ENCODE results near the gene SETD2.
"Not testable (repeated sequence)": the region's sequence is repeated elsewhere in the genome, so short reads cannot be mapped to it uniquely, and the experiment has no call there.

SETD2 gene

DNA sequence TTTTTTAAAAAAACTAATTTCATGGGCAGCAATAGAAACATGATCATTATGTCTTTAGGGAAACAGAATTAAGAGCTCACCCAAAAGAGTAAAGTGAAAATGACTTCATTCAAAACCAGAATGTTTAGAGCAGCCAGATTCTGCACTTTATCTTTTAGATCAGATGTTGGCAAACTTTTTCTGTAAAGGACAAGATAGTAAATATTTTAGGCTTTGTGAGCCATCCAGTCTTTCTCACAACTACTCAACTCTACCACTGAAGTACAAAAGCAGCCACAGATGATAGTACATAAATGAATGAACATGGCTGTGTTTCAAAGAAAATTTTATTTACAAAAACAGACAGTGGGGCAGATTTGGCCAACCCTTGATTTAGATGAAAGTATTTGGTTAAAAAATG is 84.5 kb downstream of the SETD2 start:
- no peak for DNase-seq (ENCODE audit: low read depth)
- no peak overlapping the region for H3K4me3 ChIP-seq (ENCODE audit: low read depth, low read length)
- TF ChIP-seq, protein P1, sequence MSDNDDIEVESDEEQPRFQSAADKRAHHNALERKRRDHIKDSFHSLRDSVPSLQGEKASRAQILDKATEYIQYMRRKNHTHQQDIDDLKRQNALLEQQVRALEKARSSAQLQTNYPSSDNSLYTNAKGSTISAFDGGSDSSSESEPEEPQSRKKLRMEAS (IDR thresholded peaks at IDR 0.05; ENCODE audit: low read depth, low read length), result no peak
- no peak for TF ChIP-seq POLR2A (IDR thresholded peaks at IDR 0.05; ENCODE audit: extremely low read depth, insufficient read length)
- no peak for TF ChIP-seq MYC (IDR thresholded peaks at IDR 0.05; ENCODE audit: low read depth, low read length)
- TF ChIP-seq, protein P2, sequence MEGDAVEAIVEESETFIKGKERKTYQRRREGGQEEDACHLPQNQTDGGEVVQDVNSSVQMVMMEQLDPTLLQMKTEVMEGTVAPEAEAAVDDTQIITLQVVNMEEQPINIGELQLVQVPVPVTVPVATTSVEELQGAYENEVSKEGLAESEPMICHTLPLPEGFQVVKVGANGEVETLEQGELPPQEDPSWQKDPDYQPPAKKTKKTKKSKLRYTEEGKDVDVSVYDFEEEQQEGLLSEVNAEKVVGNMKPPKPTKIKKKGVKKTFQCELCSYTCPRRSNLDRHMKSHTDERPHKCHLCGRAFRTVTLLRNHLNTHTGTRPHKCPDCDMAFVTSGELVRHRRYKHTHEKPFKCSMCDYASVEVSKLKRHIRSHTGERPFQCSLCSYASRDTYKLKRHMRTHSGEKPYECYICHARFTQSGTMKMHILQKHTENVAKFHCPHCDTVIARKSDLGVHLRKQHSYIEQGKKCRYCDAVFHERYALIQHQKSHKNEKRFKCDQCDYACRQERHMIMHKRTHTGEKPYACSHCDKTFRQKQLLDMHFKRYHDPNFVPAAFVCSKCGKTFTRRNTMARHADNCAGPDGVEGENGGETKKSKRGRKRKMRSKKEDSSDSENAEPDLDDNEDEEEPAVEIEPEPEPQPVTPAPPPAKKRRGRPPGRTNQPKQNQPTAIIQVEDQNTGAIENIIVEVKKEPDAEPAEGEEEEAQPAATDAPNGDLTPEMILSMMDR (IDR thresholded peaks at IDR 0.05; ENCODE audit: low read depth, low read length), result no peak

DNA sequence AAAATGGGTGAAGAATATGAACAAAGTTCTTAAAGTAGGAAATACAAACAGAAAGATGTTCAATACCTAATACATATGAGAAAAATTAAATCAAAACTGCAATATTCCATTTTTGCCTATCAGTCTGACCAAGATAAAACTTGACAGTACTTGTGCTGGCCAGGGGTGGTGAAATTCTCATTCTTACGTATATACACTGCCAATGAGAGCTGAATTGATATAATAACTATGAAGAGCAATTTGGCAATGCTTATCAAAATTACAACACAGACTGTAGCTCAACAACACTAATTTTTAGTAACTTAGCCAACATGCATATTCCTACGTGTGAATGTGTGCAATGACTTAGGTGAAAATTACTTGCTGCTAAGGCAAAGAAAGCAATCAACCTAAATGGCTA is 90.2 kb downstream of the SETD2 start:
- H3K4me3 ChIP-seq (ENCODE audit: low read depth, low read length), result no peak overlapping the region
- no peak for DNase-seq (ENCODE audit: low read depth)
- TF ChIP-seq, protein P2 (IDR thresholded peaks at IDR 0.05; ENCODE audit: low read depth, low read length), result no peak
- TF ChIP-seq, protein P1 (IDR thresholded peaks at IDR 0.05; ENCODE audit: low read depth, low read length), result no peak
- TF ChIP-seq POLR2A (IDR thresholded peaks at IDR 0.05; ENCODE audit: extremely low read depth, insufficient read length) (no peak), MYC (IDR thresholded peaks at IDR 0.05; ENCODE audit: low read depth, low read length) (no peak)

DNA sequence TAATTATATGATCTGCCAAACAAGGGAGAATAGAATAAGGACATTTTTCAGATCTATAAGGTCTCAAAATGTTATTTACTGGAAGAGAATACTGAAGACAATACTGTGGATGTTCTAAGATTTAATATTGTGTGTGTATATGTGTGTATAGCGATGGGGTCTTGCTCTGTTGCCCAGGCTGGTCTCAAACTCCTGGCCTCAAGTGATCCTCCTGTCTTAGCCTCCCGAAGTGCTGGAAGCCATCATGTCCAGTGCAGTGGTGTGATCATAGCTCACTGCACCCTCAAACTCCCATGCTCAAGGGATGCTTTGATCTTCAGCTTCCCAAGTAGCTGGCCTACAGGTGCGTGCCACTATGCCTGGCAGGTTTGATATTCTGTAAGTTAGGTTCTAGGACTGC is 93.1 kb downstream of the SETD2 start:
- no peak overlapping the region for H3K4me3 ChIP-seq (ENCODE audit: low read depth, low read length)
- DNase-seq (ENCODE audit: low read depth), result no peak
- no peak for TF ChIP-seq POLR2A (IDR thresholded peaks at IDR 0.05; ENCODE audit: extremely low read depth, insufficient read length)
- TF ChIP-seq, protein P2 (IDR thresholded peaks at IDR 0.05; ENCODE audit: low read depth, low read length), result no peak
- no peak for TF ChIP-seq MYC (IDR thresholded peaks at IDR 0.05; ENCODE audit: low read depth, low read length)
- TF ChIP-seq, protein P1 (IDR thresholded peaks at IDR 0.05; ENCODE audit: low read depth, low read length), result no peak

DNA sequence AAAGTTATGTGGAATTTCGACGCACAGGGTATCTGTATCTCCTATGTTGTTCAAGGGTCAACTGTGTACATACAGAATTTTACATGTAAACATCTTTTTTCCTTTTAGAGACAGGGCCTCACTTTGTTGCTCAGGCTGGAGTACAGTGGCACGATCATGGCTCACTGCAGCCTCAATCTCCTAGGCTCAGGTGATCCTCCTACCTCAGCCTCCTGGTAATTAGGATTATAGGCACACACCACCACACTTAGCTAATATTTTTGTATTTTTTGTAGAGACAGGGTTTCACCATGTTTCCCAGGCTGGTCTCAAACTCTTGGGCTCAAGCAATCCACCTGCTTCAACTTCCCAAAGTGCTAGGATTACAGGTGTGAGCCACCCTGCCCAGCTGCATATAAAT is 97.7 kb downstream of the SETD2 start:
- H3K4me3 ChIP-seq (ENCODE audit: low read depth, low read length); DNase-seq (ENCODE audit: low read depth): not testable (repeated sequence)

DNA sequence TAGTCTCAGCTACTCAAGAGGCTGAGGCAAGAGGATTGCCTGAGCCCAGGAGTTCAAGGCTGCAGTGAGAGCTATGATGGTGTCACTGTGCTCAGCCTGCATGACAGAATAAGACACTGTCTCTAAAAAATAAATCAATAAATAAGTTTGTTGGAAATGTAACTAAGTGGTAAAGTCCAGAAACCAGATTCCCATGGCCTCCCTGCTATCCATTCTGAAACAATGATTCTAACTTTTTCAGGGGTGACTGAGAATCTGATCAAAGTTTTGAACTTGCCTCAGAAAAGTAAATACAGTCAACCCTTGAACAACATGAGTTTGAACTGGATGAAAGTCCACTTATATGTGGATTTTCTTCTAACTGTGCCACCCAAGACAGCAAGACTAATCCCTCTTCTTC is 98.2 kb downstream of the SETD2 start:
- DNase-seq (ENCODE audit: low read depth), result no peak
- H3K4me3 ChIP-seq (ENCODE audit: low read depth, low read length), result no peak overlapping the region
- TF ChIP-seq, protein P2 (IDR thresholded peaks at IDR 0.05; ENCODE audit: low read depth, low read length), result no peak
- TF ChIP-seq, protein P1 (IDR thresholded peaks at IDR 0.05; ENCODE audit: low read depth, low read length), result no peak
- no peak for TF ChIP-seq POLR2A (IDR thresholded peaks at IDR 0.05; ENCODE audit: extremely low read depth, insufficient read length)
- no peak for TF ChIP-seq MYC (IDR thresholded peaks at IDR 0.05; ENCODE audit: low read depth, low read length)

DNA sequence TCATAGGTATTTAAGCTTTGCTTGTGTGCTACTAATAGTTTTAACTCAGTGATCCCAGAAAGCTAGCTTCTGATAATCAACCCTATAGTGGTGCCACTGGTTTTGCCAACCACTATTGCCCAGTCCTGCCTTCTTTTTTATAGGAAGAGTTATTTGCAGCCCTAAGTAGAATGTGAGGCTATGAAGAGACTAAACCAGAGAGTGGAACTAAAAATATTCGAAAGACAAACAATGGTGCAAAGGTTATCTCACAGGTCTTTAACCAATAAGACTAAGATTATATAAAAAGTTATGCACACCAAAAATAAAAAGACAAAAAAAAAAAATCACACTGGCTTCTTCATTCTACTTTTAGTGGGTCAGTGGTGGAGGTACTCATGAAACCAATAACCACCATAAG is 98.9 kb downstream of the SETD2 start:
- TF ChIP-seq, protein P2 (IDR thresholded peaks at IDR 0.05; ENCODE audit: low read depth, low read length), result no peak
- TF ChIP-seq POLR2A (IDR thresholded peaks at IDR 0.05; ENCODE audit: extremely low read depth, insufficient read length) (no peak), MYC (IDR thresholded peaks at IDR 0.05; ENCODE audit: low read depth, low read length) (no peak)
- TF ChIP-seq, protein P1 (IDR thresholded peaks at IDR 0.05; ENCODE audit: low read depth, low read length), result no peak
- H3K4me3 ChIP-seq (ENCODE audit: low read depth, low read length), result no peak overlapping the region
- DNase-seq (ENCODE audit: low read depth), result no peak

Measured in NB4 (cell line).